Esophagus squamous epithelium (tissue), 5 donors: ENCODE results near the gene PRR5. TPM values are rescaled to one million over a fixed set of nuclear protein-coding genes. Genes with fewer than 3 reads are reported as not detected.

Source experiments
- DNase-seq: peaks from one replicate; lab custom pipeline; 2025; lab: John Stamatoyannopoulos, UW
- H3K27ac ChIP-seq, 4 donors: fragments of 200-600 bp; sonication (generic); one replicate each; pipeline ENCODE4 v1.5.1; 2016 to 2019; ENCODE audit warnings: mild to moderate bottlenecking in 1 of 4
- H3K27me3 ChIP-seq, 4 donors: fragments of 200-600 bp; sonication (generic); 1 replicate in 3 of 4; 2 replicates in 1 of 4; pipeline versions ENCODE4 v1.5.1 to v1.6.0; 2017 to 2021; ENCODE audit warnings: antibody characterized with exemption in 1 of 4
- H3K36me3 ChIP-seq, 3 donors: fragments of 200-600 bp; sonication (generic); one replicate each; pipeline ENCODE4 v1.5.1; 2016 to 2019
- H3K4me1 ChIP-seq, 3 donors: fragments of 200-600 bp; sonication (generic); one replicate each; pipeline ENCODE4 v1.5.1; 2017 to 2019
- H3K4me3 ChIP-seq, 4 donors: fragments of 200-600 bp; sonication (generic); 1 replicate in 3 of 4; 2 replicates in 1 of 4; pipeline ENCODE4 v1.5.1; 2016 to 2019; ENCODE audit warnings: mild to moderate bottlenecking in 2 of 4, moderate library complexity in 1 of 4
- H3K9me3 ChIP-seq, 3 donors: fragments of 200-600 bp; sonication (generic); one replicate each; pipeline ENCODE4 v1.5.1; 2016 to 2019
- POLR2A ChIP-seq, 4 donors: fragments of 450-650 bp; IDR thresholded peaks; one replicate each; pipeline ENCODE4 v1.6.1; 2017; ENCODE audit warnings: antibody characterized with exemption in 4 of 4, mild to moderate bottlenecking in 4 of 4, moderate library complexity in 3 of 4
- WGBS, 2 donors: methylation state at CpG; one replicate each; pipeline ENCODE4 v1.1.5; 2018; 5-methylcytosine and 5-hydroxymethylcytosine counted together
- intact Hi-C: fragments of 100-400 bp; cut with DNase I; formaldehyde crosslinking; loops from one replicate; pipeline ENCODE4 v1.15.0; 2022
- total RNA-seq, 4 donors: library from RNA; depleted of rRNA; stranded (reverse); fragments of >200 nt; gene quantifications; one replicate each; pipeline ENCODE4 v1.1.0, GENCODE V29; 2016
- TF ChIP-seq, protein P1 (sequence below), 6 experiments: fragments of 450-650 bp in 4 of 6; fragments of 200-600 bp in 2 of 6; sonication (generic) in 2 of 6; IDR thresholded peaks; one replicate each; pipeline ENCODE4 v1.5.1; 2016 to 2019; ENCODE audit warnings: antibody characterized with exemption in 6 of 6, mild to moderate bottlenecking in 4 of 6, moderate library complexity in 4 of 6
- donor health status: DM: yes; HTN: yes; CAD: no.

PRR5 gene
- total RNA-seq, 4 donors from 2014 or later = 20.8 to 33.0 (median 23.4) TPM

DNA sequence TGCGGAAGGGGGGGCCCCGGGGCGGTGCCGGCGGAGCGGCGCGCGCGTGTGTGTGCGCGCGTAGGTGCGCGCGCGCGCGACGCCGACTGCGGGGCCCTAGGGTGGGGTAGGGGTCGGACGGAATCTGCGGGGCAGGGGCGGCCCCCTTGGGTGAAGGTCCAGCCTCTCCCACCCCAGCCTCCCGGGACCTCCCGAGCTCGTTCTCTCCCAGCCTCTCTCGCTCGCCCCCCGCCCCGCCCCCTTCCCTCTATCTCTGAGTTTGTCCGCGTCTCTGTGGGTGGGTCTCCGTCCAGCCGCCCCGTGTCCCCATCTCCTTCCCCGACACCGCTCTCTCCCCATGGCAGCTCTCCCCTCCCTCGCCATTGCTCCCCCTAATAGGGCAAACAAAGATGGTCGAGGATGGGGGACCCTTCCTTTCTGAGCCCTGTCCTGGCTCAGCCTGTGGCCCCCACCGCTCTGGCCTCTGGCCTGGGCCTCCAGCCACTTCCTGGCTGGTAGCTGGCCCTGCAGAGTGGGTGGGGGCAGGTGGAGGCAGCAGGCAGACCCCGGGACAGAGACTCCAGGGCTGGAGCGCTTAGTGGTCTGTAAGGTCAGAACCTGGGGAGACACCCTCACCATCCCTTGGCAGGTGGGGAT, 33.0 kb upstream of the PRR5 start:
- peaks cover 0 to 49% (median 0%) of the 10 kb centered on the region in 4 donors for H3K27me3 ChIP-seq
- no peak for DNase-seq
- intact Hi-C loops = no loop called here
- peak overlapping the region; percentile 46 to 89 (median 79) for H3K27ac ChIP-seq
- H3K4me3 ChIP-seq = peak overlapping the region; percentile 30 to 76 (median 58)
- H3K9me3 ChIP-seq = no peaks in the 10 kb centered on the region
- no peaks in the 10 kb centered on the region for H3K36me3 ChIP-seq
- TF ChIP-seq, protein P1, sequence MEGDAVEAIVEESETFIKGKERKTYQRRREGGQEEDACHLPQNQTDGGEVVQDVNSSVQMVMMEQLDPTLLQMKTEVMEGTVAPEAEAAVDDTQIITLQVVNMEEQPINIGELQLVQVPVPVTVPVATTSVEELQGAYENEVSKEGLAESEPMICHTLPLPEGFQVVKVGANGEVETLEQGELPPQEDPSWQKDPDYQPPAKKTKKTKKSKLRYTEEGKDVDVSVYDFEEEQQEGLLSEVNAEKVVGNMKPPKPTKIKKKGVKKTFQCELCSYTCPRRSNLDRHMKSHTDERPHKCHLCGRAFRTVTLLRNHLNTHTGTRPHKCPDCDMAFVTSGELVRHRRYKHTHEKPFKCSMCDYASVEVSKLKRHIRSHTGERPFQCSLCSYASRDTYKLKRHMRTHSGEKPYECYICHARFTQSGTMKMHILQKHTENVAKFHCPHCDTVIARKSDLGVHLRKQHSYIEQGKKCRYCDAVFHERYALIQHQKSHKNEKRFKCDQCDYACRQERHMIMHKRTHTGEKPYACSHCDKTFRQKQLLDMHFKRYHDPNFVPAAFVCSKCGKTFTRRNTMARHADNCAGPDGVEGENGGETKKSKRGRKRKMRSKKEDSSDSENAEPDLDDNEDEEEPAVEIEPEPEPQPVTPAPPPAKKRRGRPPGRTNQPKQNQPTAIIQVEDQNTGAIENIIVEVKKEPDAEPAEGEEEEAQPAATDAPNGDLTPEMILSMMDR (IDR thresholded peaks at IDR 0.05) = no peak
- no peak for TF ChIP-seq POLR2A (IDR thresholded peaks at IDR 0.05)
- WGBS, 2 donors = 0 to 20% methylated on average over 3 to 9 of the region's 45 CpGs
- peaks cover 18 to 61% (median 25%) of the 10 kb centered on the region in 3 donors for H3K4me1 ChIP-seq

DNA sequence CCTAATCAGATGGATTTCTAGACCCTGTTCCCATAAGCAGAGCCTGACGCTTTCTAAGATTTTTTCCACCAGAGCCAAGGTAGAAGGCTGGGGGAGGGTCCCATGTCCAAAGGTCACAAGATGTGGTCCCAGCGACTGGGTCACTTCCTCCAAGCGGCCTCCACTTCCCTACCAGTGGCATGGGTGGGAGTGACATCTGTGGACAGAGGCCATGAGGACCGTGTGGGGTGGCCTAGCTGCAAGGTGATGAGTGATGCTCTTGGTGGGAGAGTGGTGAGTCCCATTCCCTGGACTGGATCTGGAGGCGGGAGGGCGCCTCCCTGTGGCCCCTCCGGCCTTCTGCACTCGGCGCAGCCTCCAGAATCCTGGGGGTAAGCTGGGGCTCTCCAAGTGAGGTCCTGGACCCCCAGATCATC, 32.4 kb upstream of the PRR5 start:
- H3K4me1 ChIP-seq = peaks cover 12 to 55% (median 19%) of the 10 kb centered on the region in 3 donors
- H3K4me3 ChIP-seq = peak overlapping the region in 3 of 4 donors; percentile 51 to 76 (median 66)
- no peak for DNase-seq
- H3K27me3 ChIP-seq = peaks cover 0 to 49% (median 0%) of the 10 kb centered on the region in 4 donors
- H3K9me3 ChIP-seq = no peaks in the 10 kb centered on the region
- 58 to 59% methylated on average over 7 of the region's 9 CpGs for WGBS, 2 donors
- intact Hi-C loops = no loop called here
- H3K27ac ChIP-seq = peak overlapping the region in 3 of 4 donors; percentile 46 to 89 (median 89)
- TF ChIP-seq, protein P1 (IDR thresholded peaks at IDR 0.05) = peak in 3 of 6 experiments; percentile 14 to 28 (median 23)
- TF ChIP-seq POLR2A (IDR thresholded peaks at IDR 0.05) = no peak
- H3K36me3 ChIP-seq = no peaks in the 10 kb centered on the region

- WGBS, 2 donors = 66 to 71% methylated on average over 15 to 17 of the region's 20 CpGs
- no peaks in the 10 kb centered on the region for H3K9me3 ChIP-seq
- peaks cover 0 to 49% (median 0%) of the 10 kb centered on the region in 4 donors for H3K27me3 ChIP-seq
- H3K36me3 ChIP-seq = no peaks in the 10 kb centered on the region
- no peak overlapping the region for H3K27ac ChIP-seq
- no peak for TF ChIP-seq POLR2A (IDR thresholded peaks at IDR 0.05)
- TF ChIP-seq, protein P1 (IDR thresholded peaks at IDR 0.05) = no peak
- intact Hi-C loops = no loop called here
- DNase-seq = no peak
- H3K4me3 ChIP-seq = no peak overlapping the region
- H3K4me1 ChIP-seq = peaks cover 12 to 47% (median 12%) of the 10 kb centered on the region in 3 donors
Measured at GRCh38 chr22:44670220-44670988, 31.6 kb upstream of the PRR5 start.

GRCh38 chr22:44671742-44672141, 30.3 kb upstream of the PRR5 start:
- no peak for DNase-seq
- 54 to 56% methylated on average over 4 to 5 of the region's 5 CpGs for WGBS, 2 donors
- H3K4me3 ChIP-seq = no peak overlapping the region
- H3K9me3 ChIP-seq = no peaks in the 10 kb centered on the region
- no peaks in the 10 kb centered on the region for H3K36me3 ChIP-seq
- no peak for TF ChIP-seq POLR2A (IDR thresholded peaks at IDR 0.05)
- TF ChIP-seq, protein P1 (IDR thresholded peaks at IDR 0.05) = no peak
- H3K4me1 ChIP-seq = peaks cover 16 to 44% (median 16%) of the 10 kb centered on the region in 3 donors
- peaks cover 0 to 49% (median 0%) of the 10 kb centered on the region in 4 donors for H3K27me3 ChIP-seq
- intact Hi-C loops = no loop called here
- H3K27ac ChIP-seq = no peak overlapping the region

GRCh38 chr22:44672632-44673031, 29.4 kb upstream of the PRR5 start:
- no peak for TF ChIP-seq POLR2A (IDR thresholded peaks at IDR 0.05)
- TF ChIP-seq, protein P1 (IDR thresholded peaks at IDR 0.05) = no peak
- Histone ChIP-seq H3K27ac (no peak overlapping the region), H3K36me3 (no peaks in the 10 kb centered on the region), H3K27me3 (peaks cover 0 to 40% (median 0%) of the 10 kb centered on the region in 4 donors), H3K4me1 (peaks cover 12 to 44% (median 20%) of the 10 kb centered on the region in 3 donors), H3K4me3 (no peak overlapping the region), H3K9me3 (no peaks in the 10 kb centered on the region)
- no peak for DNase-seq
- intact Hi-C loops = no loop called here
- 84 to 88% methylated on average over 2 to 4 of the region's 8 CpGs for WGBS, 2 donors
